Measurements from ENCODE around the gene PDCD1. TPM values are rescaled to one million over a fixed set of nuclear protein-coding genes. Genes with fewer than 3 reads are reported as not detected.

The PDCD1 gene
- total RNA-seq, 1 donor from 2014 or later, result 7.3 TPM

DNA sequence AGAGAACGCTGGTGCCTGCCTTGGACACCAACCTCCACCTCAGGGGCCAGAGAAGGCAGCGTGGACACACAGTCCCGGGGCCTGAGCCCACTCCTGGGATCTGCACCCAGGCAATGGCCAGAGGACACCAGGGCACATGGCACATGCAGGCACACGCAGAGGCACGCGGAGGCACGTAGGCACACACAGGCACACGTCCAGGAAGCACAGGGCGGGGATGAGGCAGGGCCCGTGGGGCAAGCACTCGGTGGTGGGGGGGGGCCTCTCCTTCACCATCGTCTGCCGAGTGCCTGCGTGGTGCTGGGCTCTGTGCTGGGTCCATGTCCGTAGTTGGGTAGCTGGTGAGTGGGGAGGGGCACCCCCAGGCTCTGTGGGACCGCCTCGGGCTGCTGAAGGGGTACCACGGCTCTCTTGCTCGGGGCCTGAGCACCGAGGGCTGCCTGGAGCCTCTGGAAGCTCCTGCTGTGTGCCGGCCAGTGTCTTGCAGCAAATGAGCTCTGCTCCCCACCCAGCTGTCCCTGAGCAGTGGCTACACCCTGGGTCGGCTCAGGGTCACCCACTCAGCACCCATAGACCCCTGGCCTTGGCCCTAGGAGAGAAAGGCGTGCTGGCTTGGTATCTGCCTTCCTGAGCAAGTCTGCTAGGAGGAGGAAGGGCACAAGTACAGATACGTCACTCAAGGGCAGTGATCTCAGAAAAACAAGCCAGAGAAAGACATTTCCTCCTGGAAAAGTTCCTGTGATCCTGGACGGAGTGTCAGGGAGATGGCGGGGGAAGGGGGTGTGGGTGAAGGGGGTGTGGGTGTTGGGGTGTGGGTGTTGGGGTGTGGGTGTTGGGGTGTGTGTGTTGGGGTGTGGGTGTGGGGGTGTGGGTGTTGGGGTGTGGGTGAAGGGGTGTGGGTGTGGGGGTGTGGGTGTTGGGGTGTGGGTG is 37.3 kb upstream of the PDCD1 start:
- intact Hi-C loops (cut with micrococcal nuclease), result no loop called here

DNA sequence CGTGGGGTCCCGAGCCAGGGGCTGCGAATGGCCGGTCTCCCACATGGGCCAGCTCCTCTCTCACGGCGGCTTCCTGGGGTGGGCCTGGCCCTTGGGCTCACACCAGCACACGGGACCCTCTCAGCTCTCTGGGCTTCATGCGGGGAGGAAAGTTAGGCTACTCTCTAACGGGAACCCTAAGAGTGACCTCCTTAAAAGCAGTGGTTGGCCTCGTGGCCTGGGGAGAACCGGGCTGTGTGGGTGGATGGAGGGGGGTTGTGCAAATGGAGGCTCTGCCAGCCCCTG is 36.7 kb upstream of the PDCD1 start:
- intact Hi-C loops (cut with micrococcal nuclease), result no loop called here

DNA sequence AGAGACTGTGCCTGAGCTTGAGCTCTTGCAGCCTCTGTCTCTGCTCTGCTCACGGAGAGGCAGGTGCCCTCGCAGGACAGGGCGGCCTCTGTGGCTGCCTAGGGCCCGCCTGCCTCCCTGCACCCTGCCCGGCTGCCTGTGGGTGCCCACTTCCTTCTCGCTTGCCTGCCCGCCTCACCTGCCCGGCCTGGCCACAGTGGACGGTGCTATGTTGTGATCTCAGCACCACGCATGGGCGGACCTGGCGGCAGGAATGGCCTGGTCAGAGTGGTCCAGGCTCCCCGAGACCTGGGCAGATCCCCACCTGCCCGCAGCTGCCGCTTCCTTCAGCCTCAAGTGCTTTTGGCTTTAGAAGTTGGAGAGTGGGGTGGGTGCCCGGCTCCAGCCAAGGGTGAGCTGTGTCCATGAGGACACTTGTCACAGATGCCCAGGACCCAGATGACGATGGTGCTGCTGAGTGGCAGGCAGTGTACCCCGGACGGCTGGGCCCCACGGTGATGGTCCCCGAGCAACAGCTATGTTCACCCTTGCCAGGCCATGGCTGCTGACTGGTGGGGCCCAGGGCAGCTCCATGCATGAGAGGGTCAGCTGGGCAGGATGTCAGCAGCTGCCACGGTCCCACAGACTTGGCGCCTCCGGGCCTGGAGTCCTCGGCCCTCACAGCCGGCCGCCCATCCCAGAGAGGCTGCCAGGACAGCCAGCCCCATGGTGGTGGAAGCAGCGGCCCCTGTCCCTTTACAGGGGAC is 36.2 kb upstream of the PDCD1 start:
- intact Hi-C loops (cut with micrococcal nuclease), result no loop called here

DNA sequence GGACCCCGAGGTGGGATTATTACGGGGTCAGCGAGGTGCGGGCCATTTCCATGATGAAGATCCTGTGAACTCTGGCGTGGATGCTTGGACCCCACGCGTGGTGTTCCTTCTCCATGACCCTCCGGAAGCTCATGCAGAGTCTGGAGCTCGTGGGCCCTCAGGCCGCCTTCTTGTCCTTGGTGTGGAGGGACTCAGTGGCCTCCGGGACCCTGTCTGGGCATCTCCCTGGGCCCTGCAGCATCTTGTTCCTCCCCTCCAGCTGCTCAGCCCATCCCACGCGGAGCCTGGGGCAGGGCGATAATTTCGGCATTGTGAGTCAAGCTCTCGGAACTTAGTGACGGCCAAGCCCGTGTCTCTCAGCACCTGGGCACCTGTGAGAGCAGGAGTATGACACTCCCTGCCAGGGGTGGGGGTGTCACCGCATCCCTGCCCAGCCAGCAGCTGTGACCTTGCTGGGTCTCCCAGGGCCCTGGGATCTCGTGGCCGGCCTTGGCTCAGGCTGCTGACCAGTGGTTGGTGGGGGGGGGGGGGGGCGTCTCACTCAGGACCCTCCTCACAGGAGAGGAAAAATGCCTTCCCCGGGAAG is 35.5 kb upstream of the PDCD1 start:
- intact Hi-C loops (cut with micrococcal nuclease), result no loop called here

DNA sequence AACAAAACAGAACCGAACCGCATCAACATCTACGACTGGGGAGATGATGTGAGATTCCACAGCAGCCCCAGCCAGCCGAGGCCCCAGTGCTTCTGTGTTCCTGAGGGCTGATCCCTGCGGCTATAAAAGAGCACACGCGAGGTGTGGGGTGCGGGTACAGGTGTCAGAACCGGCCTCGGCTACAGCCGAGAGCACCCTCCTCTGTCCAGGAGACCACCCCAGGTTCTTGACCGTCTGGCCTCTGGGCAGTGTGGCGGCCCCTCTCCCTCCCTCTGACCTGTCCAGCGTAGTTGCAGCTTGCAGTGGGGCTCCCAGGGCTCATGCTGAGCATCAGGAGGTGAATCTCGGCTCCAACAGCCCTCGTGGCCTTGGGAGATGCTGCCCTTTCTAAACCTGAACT is 34.6 kb upstream of the PDCD1 start:
- intact Hi-C loops (cut with micrococcal nuclease), result no loop called here

DNA sequence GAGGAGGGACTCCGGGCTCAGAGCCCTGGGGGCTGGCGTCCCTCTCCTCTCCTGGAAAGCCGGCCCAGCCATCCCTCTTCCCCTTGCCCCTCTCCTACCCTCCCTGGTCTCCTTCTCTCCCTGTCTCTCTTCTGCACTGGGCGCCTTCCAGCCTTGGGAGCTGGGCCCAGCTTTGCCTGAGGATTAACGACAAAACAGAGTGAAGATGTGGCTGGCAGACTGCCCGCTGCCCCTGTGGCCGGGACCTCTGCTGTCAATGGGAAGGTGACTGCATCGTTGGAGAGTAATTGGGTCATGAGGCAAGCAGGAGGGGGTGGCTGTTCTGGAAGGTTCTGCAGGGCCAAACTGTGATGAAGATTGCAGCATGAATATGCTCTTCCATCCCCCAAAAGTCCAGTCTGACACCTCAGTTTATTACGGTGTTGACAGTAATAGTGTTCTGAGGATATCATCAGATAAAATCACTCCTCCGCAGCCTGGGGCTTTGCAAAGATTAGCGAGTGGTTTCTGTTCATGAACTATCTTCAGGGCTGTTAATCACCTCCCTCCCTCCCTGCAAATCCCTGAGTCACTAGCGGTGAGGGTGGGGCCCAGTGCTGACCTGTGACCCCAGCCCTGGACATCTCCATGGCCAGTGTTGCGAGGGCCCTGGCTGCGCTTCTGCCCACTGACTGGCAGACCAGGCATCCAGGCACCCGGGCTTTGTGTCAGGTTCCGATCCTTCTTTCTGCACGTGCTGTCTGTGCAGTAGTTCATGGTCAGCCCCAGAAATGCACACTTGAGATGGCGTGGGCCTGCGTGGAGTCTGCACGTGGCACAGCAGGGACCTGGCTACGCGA is 33.8 kb upstream of the PDCD1 start:
- intact Hi-C loops (cut with micrococcal nuclease), result no loop called here

DNA sequence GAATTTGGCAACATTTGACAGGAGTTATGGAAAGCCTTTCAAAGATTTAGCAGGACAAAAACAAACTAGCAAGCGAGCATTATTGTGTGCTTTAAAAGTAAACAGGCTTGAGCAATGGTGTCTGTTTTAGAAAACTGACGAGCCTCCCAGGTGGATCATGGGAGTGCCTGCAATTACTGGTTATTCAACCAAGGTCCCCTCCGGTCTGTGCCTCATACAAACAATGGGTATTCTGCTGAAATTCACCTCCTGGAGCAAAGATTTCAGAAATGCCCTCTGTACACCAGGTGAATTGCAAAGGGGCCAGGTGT is 33.2 kb upstream of the PDCD1 start:
- intact Hi-C loops (cut with micrococcal nuclease), result no loop called here

DNA sequence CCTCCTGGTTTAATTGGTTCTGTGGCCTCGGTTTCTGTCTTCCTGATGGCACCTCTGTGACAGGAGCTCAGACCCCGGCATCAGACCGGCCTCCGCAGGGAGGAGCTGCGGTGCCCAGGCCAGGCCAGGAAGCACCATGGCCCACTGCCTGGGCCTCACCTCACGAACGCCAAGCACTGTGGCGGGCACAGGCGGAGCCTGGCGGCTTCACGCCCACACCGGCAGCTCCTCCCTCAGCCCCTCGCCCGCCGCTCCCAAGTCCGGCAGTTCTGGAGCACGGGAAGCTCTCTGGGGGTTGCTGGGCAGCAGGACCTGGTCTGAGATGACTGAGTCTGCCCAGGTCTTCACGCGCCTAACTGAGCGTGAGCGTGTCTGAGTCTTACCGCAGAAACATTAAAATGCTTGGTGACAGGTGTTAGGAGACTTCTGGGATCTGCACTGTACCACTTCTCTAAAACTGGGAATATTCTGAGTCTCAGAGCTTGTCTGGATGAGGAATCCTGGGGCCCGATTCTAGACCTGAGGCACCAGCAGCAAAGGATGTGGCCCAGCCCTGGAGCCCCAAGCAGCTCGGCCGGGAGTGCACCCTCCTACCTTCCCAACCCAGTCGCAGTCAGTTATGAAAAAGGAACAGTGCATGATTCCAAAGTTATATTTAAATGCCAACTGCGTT is 32.8 kb upstream of the PDCD1 start:
- intact Hi-C loops (cut with micrococcal nuclease), result no loop called here

DNA sequence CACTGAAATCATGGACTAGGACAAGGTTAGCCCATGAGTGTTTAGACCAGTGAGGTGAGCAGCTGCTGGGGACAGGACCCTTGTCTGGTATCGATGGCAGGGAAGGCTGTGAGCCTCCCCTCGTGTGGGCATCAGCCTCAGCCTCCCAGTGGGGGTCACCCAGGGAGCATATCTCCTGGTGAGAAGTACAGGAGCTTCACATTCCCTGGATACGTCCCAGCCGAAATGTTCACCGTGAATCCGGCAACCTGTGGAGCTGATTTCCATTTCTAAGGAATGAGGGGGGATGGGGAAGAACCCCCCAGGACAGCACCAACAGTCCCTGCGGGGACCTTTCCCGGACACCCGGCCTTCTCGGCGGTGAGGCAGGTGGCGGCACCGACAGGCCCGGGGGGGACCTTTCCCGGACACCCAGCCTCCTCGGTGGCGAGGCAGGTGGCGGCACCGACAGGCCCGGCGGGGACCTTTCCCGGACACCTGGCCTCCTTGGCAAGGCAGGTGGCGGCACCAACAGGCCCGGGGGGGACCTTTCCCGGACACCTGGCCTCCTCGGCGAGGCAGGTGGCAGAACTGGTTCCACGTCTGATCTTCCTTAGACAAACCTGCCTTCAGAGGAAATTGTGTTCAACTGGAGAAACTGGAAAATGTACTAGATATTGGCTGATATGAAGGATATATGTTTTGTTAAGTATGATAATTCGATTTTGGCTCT is 32.0 kb upstream of the PDCD1 start:
- intact Hi-C loops (cut with micrococcal nuclease), result no loop called here

DNA sequence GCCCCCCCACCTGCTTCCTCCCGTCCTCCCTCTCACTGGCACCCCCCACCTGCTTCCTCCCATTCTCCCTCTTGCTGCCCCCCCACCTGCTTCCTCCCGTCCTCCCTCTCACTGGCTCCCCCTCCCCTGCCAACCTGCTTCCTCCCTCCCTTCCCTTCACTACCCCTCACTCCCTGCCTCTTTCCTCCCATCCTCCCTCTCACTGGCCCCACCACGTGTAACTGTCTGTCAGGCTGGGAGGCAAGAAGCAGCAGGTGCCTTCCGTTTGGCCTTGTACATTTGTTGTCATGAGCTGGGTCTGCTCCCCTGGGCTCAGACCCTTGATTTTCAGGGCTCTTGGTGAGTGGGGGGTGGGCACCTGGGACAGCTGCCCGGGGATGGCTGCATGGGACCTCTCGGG is 29.9 kb upstream of the PDCD1 start:
- intact Hi-C loops (cut with micrococcal nuclease), result loop anchor here (10.0 kb wide), 2 partner anchors 254 to 1324 kb away; partner anchors contain the start of genes ATG4B, DUSP28, RNPEPL1 and THAP4

DNA sequence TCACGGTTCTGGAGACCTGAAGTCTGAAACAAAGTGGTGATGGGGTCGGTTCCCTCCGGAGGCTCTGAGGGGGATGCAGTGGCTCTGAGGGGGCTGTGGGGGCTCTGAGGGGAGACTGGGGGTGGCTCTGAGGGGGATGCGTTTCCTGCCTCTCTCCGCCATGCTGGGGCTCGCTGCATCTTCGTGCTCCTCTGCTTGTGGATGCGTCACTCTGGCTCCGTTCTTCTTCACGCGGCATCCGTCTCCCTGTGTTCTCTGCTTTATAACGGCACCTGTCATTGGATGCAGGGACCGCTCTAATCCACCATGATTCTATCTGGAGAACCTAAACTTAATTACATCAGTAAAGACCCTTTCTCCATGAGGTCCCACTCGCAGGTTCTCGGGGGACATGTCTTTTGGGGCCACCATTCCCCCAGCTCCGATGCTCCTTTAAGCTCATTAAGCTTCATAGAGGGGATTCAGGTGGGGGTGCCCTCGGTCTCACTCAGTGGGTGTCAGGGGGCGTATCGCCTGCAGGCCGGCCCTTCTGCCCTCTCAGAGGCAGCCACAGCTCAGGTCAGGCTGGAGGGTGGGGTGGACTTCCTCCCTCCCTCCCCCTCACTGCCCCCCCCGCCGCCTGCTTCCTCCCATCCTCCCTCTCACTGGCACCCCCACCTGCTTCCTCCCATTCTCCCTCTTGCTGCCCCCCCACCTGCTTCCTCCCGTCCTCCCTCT is 29.3 kb upstream of the PDCD1 start:
- intact Hi-C loops (cut with micrococcal nuclease), result loop anchor here (10.0 kb wide), 2 partner anchors 253 to 1323 kb away; partner anchors contain the start of genes ATG4B, DUSP28, RNPEPL1 and THAP4

DNA sequence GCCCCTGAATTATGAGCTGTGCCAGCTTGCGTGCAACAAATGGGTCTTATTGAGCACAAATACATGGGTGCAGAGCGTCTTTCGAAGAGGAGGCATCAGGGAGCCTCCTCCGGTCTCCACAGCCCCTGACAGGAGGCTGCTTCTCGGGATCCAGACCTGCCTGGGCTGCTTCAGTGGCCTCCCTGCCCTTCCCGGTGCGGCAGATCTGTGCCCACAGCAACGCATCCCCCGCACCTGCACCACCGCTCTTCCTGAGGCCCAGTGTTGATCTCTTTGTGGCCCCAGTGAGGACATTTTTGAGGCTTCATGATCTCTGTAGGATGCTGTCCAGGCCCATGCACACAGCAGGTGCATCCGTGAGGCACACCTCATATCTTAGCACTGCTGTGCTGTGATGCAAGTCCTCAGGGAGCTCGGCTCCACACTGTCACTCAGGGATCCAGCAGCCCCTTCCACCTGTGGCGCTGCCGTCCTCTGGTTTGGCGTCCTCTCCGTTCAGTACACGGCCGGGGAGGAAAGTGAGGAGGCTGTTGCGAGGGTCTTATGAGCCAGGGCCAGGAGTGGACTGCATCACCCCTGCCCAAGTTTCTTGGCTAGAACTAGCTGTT is 28.2 kb upstream of the PDCD1 start:
- intact Hi-C loops (cut with micrococcal nuclease), result loop anchor here (10.0 kb wide), 2 partner anchors 252 to 1322 kb away; partner anchors contain the start of genes ATG4B, DUSP28, RNPEPL1 and THAP4

DNA sequence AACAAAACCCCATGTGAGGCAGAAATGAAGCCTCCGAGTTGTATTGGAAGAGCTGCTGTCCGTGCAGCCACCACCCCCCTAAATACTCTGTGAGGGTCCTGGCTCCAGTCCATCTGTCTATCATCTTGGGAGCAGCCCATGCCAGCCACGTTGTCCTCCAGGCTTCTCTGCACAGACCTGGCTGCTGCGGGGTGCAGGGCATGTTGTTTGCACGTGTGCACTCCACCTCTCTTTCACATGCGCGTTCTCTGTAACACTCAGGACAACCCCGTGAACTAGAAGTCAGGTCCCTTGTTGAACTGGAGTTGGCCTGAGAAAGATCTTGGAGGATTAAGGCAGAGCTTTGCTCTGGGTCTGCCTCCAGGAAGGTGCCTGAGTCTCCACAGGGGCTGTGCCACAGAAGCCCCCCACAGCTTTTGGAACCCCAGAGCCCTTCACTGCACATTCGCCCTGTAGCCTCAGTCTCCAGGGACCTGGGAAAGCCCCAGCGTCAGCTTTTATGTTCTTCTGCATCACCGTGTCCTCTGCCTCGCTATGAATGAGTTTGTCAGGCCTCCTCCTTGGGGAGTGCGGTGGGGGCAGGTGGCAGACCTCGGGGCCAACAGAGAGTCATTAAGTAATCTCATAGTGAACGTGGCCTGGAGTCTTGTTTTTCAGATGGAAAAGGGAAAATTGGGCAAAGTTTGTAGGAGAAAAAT is 27.4 kb upstream of the PDCD1 start:
- intact Hi-C loops (cut with micrococcal nuclease), result loop anchor here (10.0 kb wide), 2 partner anchors 251 to 1321 kb away; partner anchors contain the start of genes ATG4B, DUSP28, RNPEPL1 and THAP4

DNA sequence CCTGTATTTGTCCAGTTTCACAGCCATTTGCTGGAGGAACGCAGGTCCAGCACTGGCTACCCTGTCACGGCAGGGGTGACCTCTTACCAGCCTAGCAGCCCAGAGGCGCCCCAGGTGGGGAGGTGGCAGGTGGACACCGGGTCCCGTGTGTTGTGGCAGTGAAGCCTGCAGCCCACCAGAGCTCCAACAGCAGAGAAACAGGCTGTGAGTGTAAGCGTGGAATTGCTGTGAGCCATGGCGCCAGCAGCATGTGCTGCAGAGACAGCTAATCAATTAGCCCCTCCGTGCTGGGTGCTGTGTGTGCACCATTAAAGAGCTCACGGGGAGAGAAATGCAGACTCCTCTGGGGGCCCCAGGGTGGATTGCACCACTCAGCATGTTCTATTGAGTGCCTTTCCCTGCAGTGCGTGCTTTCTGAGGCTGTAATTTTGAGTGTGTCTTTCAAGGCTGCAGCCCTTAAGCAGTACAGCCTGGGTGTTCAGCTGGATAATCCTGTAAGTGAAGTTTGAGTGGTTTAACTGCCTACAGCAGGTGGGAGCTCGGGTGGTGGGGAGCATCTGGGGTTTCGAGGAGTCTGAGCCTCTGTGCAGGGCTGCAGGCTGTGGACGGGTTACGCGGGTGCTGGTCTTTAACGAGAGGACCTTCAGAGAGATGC is 26.7 kb upstream of the PDCD1 start:
- intact Hi-C loops (cut with micrococcal nuclease), result loop anchor here (10.0 kb wide), 2 partner anchors 251 to 1321 kb away; partner anchors contain the start of genes ATG4B, DUSP28, RNPEPL1 and THAP4

DNA sequence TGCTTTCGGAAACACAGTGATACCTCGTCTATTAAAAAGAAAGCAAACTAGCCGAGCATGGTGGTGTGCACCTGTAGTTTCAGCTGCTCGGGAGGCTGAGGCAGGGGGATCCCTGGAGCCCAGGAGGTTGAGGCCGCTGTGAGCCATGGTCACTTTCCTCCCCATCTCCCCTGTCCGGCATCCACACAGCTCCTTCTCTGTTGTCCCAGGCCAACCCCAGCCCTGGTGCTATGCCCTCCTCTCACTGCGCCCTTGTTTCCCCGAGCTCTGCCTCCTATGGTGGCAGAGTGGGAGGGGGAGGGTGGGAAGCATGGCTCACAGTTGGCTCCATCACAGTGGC is 26.2 kb upstream of the PDCD1 start:
- intact Hi-C loops (cut with micrococcal nuclease), result loop anchor here (5.0 to 10.0 kb wide), 3 partner anchors 250 to 1320 kb away; partner anchors contain the start of genes ATG4B, DUSP28, RNPEPL1 and THAP4

DNA sequence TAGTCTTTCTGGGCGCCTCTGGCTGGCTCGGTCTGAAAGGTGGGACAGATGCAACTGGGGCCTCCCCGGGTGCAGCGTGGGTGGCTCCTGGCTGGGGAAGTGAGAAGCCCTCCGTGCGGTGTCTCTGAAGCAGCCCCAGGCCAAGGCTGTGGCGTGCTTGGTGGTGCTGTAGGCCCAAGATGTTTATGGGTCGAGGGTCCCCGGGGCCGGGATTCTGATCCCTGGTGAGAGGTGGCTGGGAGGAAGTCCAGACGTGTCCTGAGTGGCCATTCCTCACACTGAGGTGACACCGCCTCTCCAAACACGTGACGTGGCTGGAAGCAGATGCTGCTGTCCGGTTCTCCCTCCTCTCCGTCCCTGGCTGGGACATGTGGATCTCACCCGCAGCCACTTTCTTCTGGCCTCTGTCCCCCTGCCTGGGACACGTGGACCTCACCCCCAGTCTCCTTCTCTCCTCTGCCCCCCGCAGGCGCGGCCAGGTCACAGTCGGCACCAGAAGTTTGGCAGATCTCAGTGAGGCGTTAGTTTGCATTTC is 23.5 kb upstream of the PDCD1 start:
- intact Hi-C loops (cut with micrococcal nuclease), result loop anchor here (5.0 to 10.0 kb wide), 3 partner anchors 247 to 1317 kb away; partner anchors contain the start of genes ATG4B, DUSP28, RNPEPL1 and THAP4

Measured in T-helper 2 cell treated with Interferon-gamma antibody and Interleukin-4, amounts not matched to agents 100 ng/mL and 5 ng/mL, for 36 hours (primary cell).